ENCODE measurements around the gene METTL2B. TPM values are rescaled to one million over a fixed set of nuclear protein-coding genes. Genes with fewer than 3 reads are reported as not detected.

METTL2B gene
- total RNA-seq, 1 donor from 2014 or later, result 34.2 TPM

- FAIRE-seq (no peak), DNase-seq (ENCODE audit: low read depth) (no peak)
- H3K4me3 ChIP-seq (ENCODE audit: low read depth, low read length), result no peak overlapping the region
- TF ChIP-seq CTCF (IDR thresholded peaks at IDR 0.05; ENCODE audit: insufficient read depth, low read length, severe bottlenecking), result no peak
- no peaks in the 10 kb centered on the region for H3K27me3 ChIP-seq (ENCODE audit: control insufficient read depth, insufficient read depth, low read length)
- no peaks in the 10 kb centered on the region for H3K36me3 ChIP-seq (ENCODE audit: control insufficient read depth, insufficient read depth, low read length)
Observed at GRCh38 chr7:128446306-128446705, 30.2 kb upstream of the METTL2B start.

GRCh38 chr7:128447941-128448564 is 28.5 kb upstream of the METTL2B start:
- no peaks in the 10 kb centered on the region for H3K27me3 ChIP-seq (ENCODE audit: control insufficient read depth, insufficient read depth, low read length)
- TF ChIP-seq CTCF (IDR thresholded peaks at IDR 0.05; ENCODE audit: insufficient read depth, low read length, severe bottlenecking), result no peak
- H3K4me3 ChIP-seq (ENCODE audit: low read depth, low read length), result no peak overlapping the region
- FAIRE-seq (no peak), DNase-seq (ENCODE audit: low read depth) (no peak)
- no peaks in the 10 kb centered on the region for H3K36me3 ChIP-seq (ENCODE audit: control insufficient read depth, insufficient read depth, low read length)

GRCh38 chr7:128448751-128449302 is 27.7 kb upstream of the METTL2B start:
- no peaks in the 10 kb centered on the region for H3K36me3 ChIP-seq (ENCODE audit: control insufficient read depth, insufficient read depth, low read length)
- no peak for FAIRE-seq
- TF ChIP-seq CTCF (IDR thresholded peaks at IDR 0.05; ENCODE audit: insufficient read depth, low read length, severe bottlenecking), result no peak

GRCh38 chr7:128450409-128450808 is 26.1 kb upstream of the METTL2B start:
- Histone ChIP-seq H3K4me3 (ENCODE audit: low read depth, low read length) (no peak overlapping the region), H3K36me3 (ENCODE audit: control insufficient read depth, insufficient read depth, low read length) (no peaks in the 10 kb centered on the region), H3K27me3 (ENCODE audit: control insufficient read depth, insufficient read depth, low read length) (no peaks in the 10 kb centered on the region)
- TF ChIP-seq CTCF (IDR thresholded peaks at IDR 0.05; ENCODE audit: insufficient read depth, low read length, severe bottlenecking), result no peak
- DNase-seq (ENCODE audit: low read depth) (no peak), FAIRE-seq (no peak)

More at GRCh38 chr7:128448751-128449302, 27.7 kb upstream of the METTL2B start:
- no peak for DNase-seq (ENCODE audit: low read depth)
- no peak overlapping the region for H3K4me3 ChIP-seq (ENCODE audit: low read depth, low read length)
- H3K27me3 ChIP-seq (ENCODE audit: control insufficient read depth, insufficient read depth, low read length), result no peaks in the 10 kb centered on the region

GRCh38 chr7:128450913-128451312 is 25.6 kb upstream of the METTL2B start:
- no peak overlapping the region for H3K4me3 ChIP-seq (ENCODE audit: low read depth, low read length)
- H3K36me3 ChIP-seq (ENCODE audit: control insufficient read depth, insufficient read depth, low read length), result no peaks in the 10 kb centered on the region
- H3K27me3 ChIP-seq (ENCODE audit: control insufficient read depth, insufficient read depth, low read length), result no peaks in the 10 kb centered on the region
- FAIRE-seq, result no peak
- DNase-seq (ENCODE audit: low read depth), result no peak
- TF ChIP-seq CTCF (IDR thresholded peaks at IDR 0.05; ENCODE audit: insufficient read depth, low read length, severe bottlenecking), result no peak

- DNase-seq (ENCODE audit: low read depth) (no peak), FAIRE-seq (no peak)
- peaks cover 1% of the 10 kb centered on the region for H3K36me3 ChIP-seq (ENCODE audit: control insufficient read depth, insufficient read depth, low read length)
- no peak overlapping the region for H3K4me3 ChIP-seq (ENCODE audit: low read depth, low read length)
- H3K27me3 ChIP-seq (ENCODE audit: control insufficient read depth, insufficient read depth, low read length), result no peaks in the 10 kb centered on the region
- no peak for TF ChIP-seq CTCF (IDR thresholded peaks at IDR 0.05; ENCODE audit: insufficient read depth, low read length, severe bottlenecking)
Observed at GRCh38 chr7:128452552-128452951, 24.0 kb upstream of the METTL2B start.
